GM12878 (cell line): ENCODE measurements around the gene MRGPRF. TPM values are rescaled to one million over a fixed set of nuclear protein-coding genes. Genes with fewer than 3 reads are reported as not detected.

Source experiments
- ATAC-seq: fragments of 200-7000 bp; cut with Tn5 transposase; 3 replicates; pipeline ENCODE4 v1.9.1; 2020; ENCODE audit warnings: mild to moderate bottlenecking, moderate library complexity
- BruUV-seq: library from RNA; stranded (reverse); fragments of 400-500 nt; replicated peaks from 2 replicates; lab custom pipeline; 2021; lab: Mats Ljungman, UMichigan
- CTCF ChIA-PET: fragments of 300-600 bp; sonication (Branson Sonifier 250); formaldehyde crosslinking; extraction: SDS; loops from one replicate; lab custom pipeline; 2021; ENCODE audit warnings: inconsistent platforms; lab: Yijun Ruan, JAX
- POLR2A ChIA-PET: fragments of 350-600 bp; formaldehyde crosslinking; extraction: SDS; loops from one replicate; lab custom pipeline; 2021; ENCODE audit warnings: inconsistent platforms; lab: Charles Lee
- RAD21 ChIA-PET: fragments of 300-600 bp; sonication (Branson Sonifier 250); formaldehyde crosslinking; loops from one replicate; lab custom pipeline; 2023; ENCODE audit warnings: antibody characterized with exemption; ENCODE audit not compliant: unreplicated experiment; lab: Charles Lee
- SMC1A ChIA-PET: fragments of 300-600 bp; sonication (Branson Sonifier 250); formaldehyde crosslinking; loops from one replicate; lab custom pipeline; 2023; ENCODE audit not compliant: unreplicated experiment, uncharacterized antibody; lab: Charles Lee
- DNase-seq: peaks from one replicate; pipeline ENCODE4 v3.0.0-alpha.2; 2011; ENCODE audit warnings: low read depth, low spot score
- FAIRE-seq: peaks from 3 replicates; lab custom pipeline; 2011; peaks lifted over from hg19 to GRCh38; lab: Jason Lieb, UNC
- H2AFZ ChIP-seq: 2 replicates; pipeline ENCODE4 v1.6.0; 2011; ENCODE audit warnings: low read depth, low read length, control low read depth; ENCODE audit not compliant: control insufficient read depth
- H3K27ac ChIP-seq: 2 replicates; pipeline ENCODE4 v1.5.1; 2011; ENCODE audit warnings: control low read depth; ENCODE audit not compliant: control insufficient read depth, insufficient read depth
- H3K27me3 ChIP-seq, 2 experiments: replicated peaks in 1 of 2; 2 replicates each; pipeline versions ENCODE4 v1.6.0 to v1.6.1; 2011; ENCODE audit warnings: low read length in 1 of 2; ENCODE audit not compliant: control insufficient read depth in 2 of 2, insufficient read depth in 2 of 2
- H3K36me3 ChIP-seq, 2 experiments: 2 replicates each; pipeline ENCODE4 v1.5.1; 2011; ENCODE audit warnings: low read length in 1 of 2; ENCODE audit not compliant: control insufficient read depth in 2 of 2, insufficient read depth in 2 of 2
- H3K4me1 ChIP-seq: 2 replicates; pipeline ENCODE4 v1.6.1; 2011; ENCODE audit warnings: mild to moderate bottlenecking, low read length, moderate library complexity, mixed read lengths; ENCODE audit not compliant: control insufficient read depth, insufficient read depth
- H3K4me2 ChIP-seq: 2 replicates; pipeline ENCODE4 v1.6.0; 2011; ENCODE audit warnings: control low read depth; ENCODE audit not compliant: control insufficient read depth, insufficient read depth
- H3K4me3 ChIP-seq: fragments of 200-600 bp; sonication (generic); 2 replicates; pipeline ENCODE4 v1.5.1; 2016
- H3K79me2 ChIP-seq: 2 replicates; pipeline ENCODE4 v1.6.0; 2011; ENCODE audit warnings: low read length; ENCODE audit not compliant: control insufficient read depth, insufficient read depth
- H3K9ac ChIP-seq: 2 replicates; pipeline ENCODE4 v1.8.0; 2011; ENCODE audit warnings: low read length, control low read depth, mixed read lengths; ENCODE audit not compliant: control insufficient read depth, insufficient read depth
- H3K9me3 ChIP-seq: replicated peaks from 3 replicates; pipeline ENCODE4 v1.5.1; 2011; ENCODE audit warnings: mild to moderate bottlenecking, low read length; ENCODE audit not compliant: control insufficient read depth, insufficient read depth
- H4K20me1 ChIP-seq: 2 replicates; pipeline ENCODE4 v1.6.0; 2011; ENCODE audit not compliant: control insufficient read depth, insufficient read depth
- CBX3 ChIP-seq: fragments of 200-600 bp; sonication (generic); IDR thresholded peaks from 2 replicates; pipeline ENCODE4 v1.6.1; 2016; ENCODE audit warnings: low read depth, borderline replicate concordance
- CTCF ChIP-seq, 3 experiments: IDR thresholded peaks in 2 of 3; conservative IDR thresholded peaks in 1 of 3; 2 replicates each; pipeline ENCODE4 v1.5.1; 2011; ENCODE audit warnings: low read depth in 3 of 3, low read length in 3 of 3, mild to moderate bottlenecking in 3 of 3, control low read depth in 2 of 3, moderate library complexity in 2 of 3, inconsistent platforms in 1 of 3, mixed read lengths in 1 of 3; ENCODE audit not compliant: control insufficient read depth in 2 of 3, insufficient read depth in 1 of 3; ENCODE audit errors: extremely low read depth in 1 of 3
- FOXM1 ChIP-seq: IDR thresholded peaks from 2 replicates; pipeline ENCODE4 v1.6.1; 2012; ENCODE audit warnings: low read depth, mild to moderate bottlenecking, inconsistent platforms, low read length, moderate library complexity
- NBN ChIP-seq: fragments of 450-650 bp; IDR thresholded peaks from 2 replicates; pipeline ENCODE4 v1.6.1; 2016
- NR2C1 ChIP-seq: fragments of 450-650 bp; IDR thresholded peaks from 2 replicates; pipeline ENCODE4 v1.6.1; 2017; ENCODE audit warnings: antibody characterized with exemption, mild to moderate bottlenecking, moderate library complexity
- POU2F2 ChIP-seq: IDR thresholded peaks from 3 replicates; pipeline ENCODE4 v1.6.1; 2011; ENCODE audit warnings: low read depth, mild to moderate bottlenecking, low read length, borderline replicate concordance
- RELA ChIP-seq: fragments of 450-650 bp; IDR thresholded peaks from 2 replicates; pipeline ENCODE4 v1.8.0; 2014; ENCODE audit warnings: borderline replicate concordance; ENCODE audit not compliant: partially characterized antibody
- TCF12 ChIP-seq: IDR thresholded peaks from 2 replicates; pipeline ENCODE4 v1.6.1; 2011; ENCODE audit warnings: low read depth, mild to moderate bottlenecking, low read length
- TCF7 ChIP-seq: IDR thresholded peaks from 2 replicates; pipeline ENCODE4 v1.6.1; 2014; ENCODE audit warnings: antibody characterized with exemption, borderline replicate concordance
- ZNF24 ChIP-seq: fragments of 450-650 bp; IDR thresholded peaks from 2 replicates; pipeline ENCODE4 v1.6.1; 2017; ENCODE audit warnings: antibody characterized with exemption, mild to moderate bottlenecking
- ZNF274 ChIP-seq: IDR thresholded peaks from one replicate; pipeline ENCODE4 v1.8.0; 2011; ENCODE audit not compliant: insufficient read length, insufficient read depth
- WGBS: methylation state at CpG from one replicate; pipeline ENCODE4 v1.1.6; 2016; ENCODE audit warnings: low lambda C conversion rate; ENCODE audit not compliant: insufficient replicate concordance, insufficient coverage; ENCODE audit errors: missing lambda C conversion rate; 5-methylcytosine and 5-hydroxymethylcytosine counted together
- in situ Hi-C: fragments of 300-500 bp; cut with MboI; formaldehyde crosslinking; loops from 9 replicates; pipeline ENCODE4 v1.14.3; 2018; ENCODE audit warnings: mixed read lengths
- intact Hi-C: fragments of 100-400 bp; cut with micrococcal nuclease; formaldehyde crosslinking; loops from one replicate; pipeline ENCODE4 v1.14.2; 2022; ENCODE audit not compliant: unreplicated experiment
- polyA plus RNA-seq, 11 experiments: library from polyadenylated mRNA; depleted of rRNA in 4 of 11; unstranded in 6 of 11; stranded (reverse) in 5 of 11; fragments of >200 nt; fragmentation: Nextera tagmentation in 4 of 11; fragmentation: Illumina TruSeq in 1 of 11; extraction: Ambion mirVana in 4 of 11; extraction: Trizol in 1 of 11; gene quantifications; 1 replicate in 1 of 11; 2 replicates in 10 of 11; pipeline versions ENCODE4 v1.2.1 to v1.2.3, GENCODE V29; 2011 to 2016; ENCODE audit warnings: inconsistent platforms in 2 of 11, missing spikeins in 2 of 11, low read depth in 1 of 11
- total RNA-seq, 4 experiments: library from RNA; depleted of rRNA in 3 of 4; stranded (reverse); fragments of >200 nt in 3 of 4; fragmentation: Illumina TruSeq in 1 of 4; extraction: Trizol in 1 of 4; gene quantifications; 2 replicates each; pipeline versions ENCODE4 v1.2.1 to v1.2.3, GENCODE V29; 2013 to 2021

Gene MRGPRF
- total and polyA plus RNA-seq, 10 of the 15 experiments (the other 5 are each of a cell fraction or from before 2014, with no cell fraction given), result not detected

GRCh38 chr11:68970921-68971636 is 42.0 kb downstream of the MRGPRF start:
- ChIA-PET POLR2A (no interaction called here), SMC1A (interaction anchor here (1.2 kb wide), 1 partner anchor 13 kb away, joined by 3 read pairs; no protein-coding TSS in a partner anchor), RAD21 (no interaction called here), CTCF (no interaction called here)
- Histone ChIP-seq H4K20me1 (no peaks in the 10 kb centered on the region), H3K4me2 (no peak overlapping the region), H3K27me3 (no peaks in the 10 kb centered on the region; a peak in 1 of 4 replicates), H2AFZ (no peak overlapping the region), H3K36me3 (no peaks in the 10 kb centered on the region), H3K79me2 (no peaks in the 10 kb centered on the region), H3K4me1 (no peaks in the 10 kb centered on the region), H3K27ac (no peak overlapping the region), H3K9ac (no peak overlapping the region), H3K4me3 (no peak overlapping the region), H3K9me3 (no peaks in the 10 kb centered on the region; the same call in 2 of the 3 replicates)
- intact Hi-C loops (no loop called here), in situ Hi-C loops (no loop called here)
- no peak for ATAC-seq
- FAIRE-seq, result no peak
- whole genome bisulfite sequencing, result 53% methylated on average over 8 of the region's 8 CpGs
- no peak for DNase-seq
- TF ChIP-seq CTCF (IDR thresholded peaks at IDR 0.05 in 2 of 3, conservative IDR thresholded peaks at IDR 0.05 in 1 of 3; ENCODE audit: control insufficient read depth in 2 of 3, extremely low read depth in 1 of 3, insufficient read depth in 1 of 3, low read depth in 3 of 3, low read length in 3 of 3) (no peak), NR2C1 (no peak), TCF12 (no peak), NBN (no peak), ZNF24 (no peak), ZNF274 (no peak), POU2F2 (no peak), CBX3 (no peak), FOXM1 (no peak), RELA (no peak), TCF7 (no peak)
- BruUV-seq, result no TSS peak
